Measurements from ENCODE around the gene TSC22D4. TPM values are rescaled to one million over a fixed set of nuclear protein-coding genes. Genes with fewer than 3 reads are reported as not detected.

TSC22D4 gene
- total RNA-seq, 1 experiment from 2014 or later: 24.4 TPM

- intact Hi-C loops (cut with micrococcal nuclease; ENCODE audit: unreplicated experiment): no loop called here
- Mint-ChIP-seq H3K27me3 (ENCODE audit: unreplicated experiment) (peaks cover 12% of the 10 kb centered on the region), H3K36me3 (ENCODE audit: insufficient read depth, unreplicated experiment) (peaks cover 52% of the 10 kb centered on the region), H3K4me3 (ENCODE audit: low read depth, unreplicated experiment) (peak overlapping the region; percentile 87), H3K4me1 (ENCODE audit: low read depth, unreplicated experiment) (no peaks in the 10 kb centered on the region), H3K9me3 (ENCODE audit: low read depth, unreplicated experiment) (no peaks in the 10 kb centered on the region), H3K27ac (ENCODE audit: unreplicated experiment) (peak overlapping the region; percentile 93)
- peak; percentile 99 for DNase-seq
- CTCF ChIA-PET: no interaction called here
- TF ChIP-seq CTCF (IDR thresholded peaks at IDR 0.05; ENCODE audit: unreplicated experiment): no peak
- TSS peak; percentile 38 for BruUV-seq (replicated peaks)
These were observed 49.9 kb downstream of the TSC22D4 start for GRCh38 chr7:100428967-100429636.

- intact Hi-C loops (cut with micrococcal nuclease; ENCODE audit: unreplicated experiment): no loop called here
- H3K9me3 Mint-ChIP-seq (ENCODE audit: low read depth, unreplicated experiment): no peaks in the 10 kb centered on the region
These were observed 50.6 kb downstream of the TSC22D4 start, which contains the start of gene ZCWPW1 for GRCh38 chr7:100428199-100428966. ZCWPW1 (minus strand) TSS chr7:100428703; CDS start chr7:100420649, 8,054 bp downstream.

DNA sequence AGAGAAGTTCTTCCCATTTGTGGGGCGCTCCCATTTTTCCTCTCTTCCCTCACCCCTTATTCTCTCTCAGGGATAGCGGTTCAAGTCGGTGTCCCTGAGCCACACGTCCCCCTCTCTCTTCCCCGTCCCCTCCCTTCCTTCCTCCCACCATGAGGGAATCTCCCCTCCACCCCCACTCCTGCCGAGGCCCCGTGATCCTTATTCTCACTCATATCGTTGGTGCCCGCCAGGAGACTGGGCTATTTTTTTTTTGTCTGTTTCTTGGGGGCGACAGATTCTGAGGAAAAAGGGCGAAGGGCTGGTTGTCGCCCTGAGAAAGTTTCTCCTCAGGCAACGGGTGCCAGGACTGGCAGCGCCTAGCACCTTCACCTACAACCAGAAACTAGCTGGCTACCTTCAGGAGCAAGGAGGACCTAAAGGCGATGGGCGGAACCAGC lies 51.2 kb downstream of the TSC22D4 start:
- peaks cover 12% of the 10 kb centered on the region for H3K27me3 Mint-ChIP-seq (ENCODE audit: unreplicated experiment)
- intact Hi-C loops (cut with micrococcal nuclease; ENCODE audit: unreplicated experiment): no loop called here
- H3K4me1 Mint-ChIP-seq (ENCODE audit: low read depth, unreplicated experiment): no peaks in the 10 kb centered on the region
- BruUV-seq (replicated peaks): no TSS peak
- H3K9me3 Mint-ChIP-seq (ENCODE audit: low read depth, unreplicated experiment): no peaks in the 10 kb centered on the region
- TF ChIP-seq CTCF (IDR thresholded peaks at IDR 0.05; ENCODE audit: unreplicated experiment): no peak
- no peak for DNase-seq
- peak overlapping the region; percentile 93 for H3K27ac Mint-ChIP-seq (ENCODE audit: unreplicated experiment)
- CTCF ChIA-PET: no interaction called here
- peak overlapping the region; percentile 87 for H3K4me3 Mint-ChIP-seq (ENCODE audit: low read depth, unreplicated experiment)
- peaks cover 41% of the 10 kb centered on the region for H3K36me3 Mint-ChIP-seq (ENCODE audit: insufficient read depth, unreplicated experiment)

More at GRCh38 chr7:100428199-100428966, 50.6 kb downstream of the TSC22D4 start, which contains the start of gene ZCWPW1:
- Mint-ChIP-seq H3K36me3 (ENCODE audit: insufficient read depth, unreplicated experiment) (peaks cover 45% of the 10 kb centered on the region), H3K4me3 (ENCODE audit: low read depth, unreplicated experiment) (peak within 1 kb of the TSS; percentile 87), H3K4me1 (ENCODE audit: low read depth, unreplicated experiment) (no peaks in the 10 kb centered on the region), H3K27me3 (ENCODE audit: unreplicated experiment) (peaks cover 12% of the 10 kb centered on the region), H3K27ac (ENCODE audit: unreplicated experiment) (peak within 1 kb of the TSS; percentile 93)
- BruUV-seq (replicated peaks): TSS peak; percentile 46
- TF ChIP-seq CTCF (IDR thresholded peaks at IDR 0.05; ENCODE audit: unreplicated experiment): no peak
- DNase-seq: peak; percentile 90
- CTCF ChIA-PET: no interaction called here

GRCh38 chr7:100426516-100426915 lies 52.5 kb downstream of the TSC22D4 start:
- intact Hi-C loops (cut with micrococcal nuclease; ENCODE audit: unreplicated experiment): no loop called here
- BruUV-seq (replicated peaks): no TSS peak
- TF ChIP-seq CTCF (IDR thresholded peaks at IDR 0.05; ENCODE audit: unreplicated experiment): no peak
- no peak for DNase-seq
- no peak overlapping the region for H3K27ac Mint-ChIP-seq (ENCODE audit: unreplicated experiment)
- peaks cover 12% of the 10 kb centered on the region for H3K27me3 Mint-ChIP-seq (ENCODE audit: unreplicated experiment)
- CTCF ChIA-PET: no interaction called here
- no peak overlapping the region for H3K4me3 Mint-ChIP-seq (ENCODE audit: low read depth, unreplicated experiment)
- peaks cover 35% of the 10 kb centered on the region for H3K36me3 Mint-ChIP-seq (ENCODE audit: insufficient read depth, unreplicated experiment)
- no peaks in the 10 kb centered on the region for H3K9me3 Mint-ChIP-seq (ENCODE audit: low read depth, unreplicated experiment)
- H3K4me1 Mint-ChIP-seq (ENCODE audit: low read depth, unreplicated experiment): no peaks in the 10 kb centered on the region

Measured in Calu3 (cell line).